Gastrocnemius medialis (tissue), 4 donors: ENCODE results near the gene ARFGEF3.

ENCODE experiments used
- POLR2A ChIP-seq, 2 donors: fragments of 450-650 bp; IDR thresholded peaks; one replicate each; pipeline ENCODE4 v1.6.1; 2017; ENCODE audit warnings: antibody characterized with exemption in 2 of 2, mild to moderate bottlenecking in 2 of 2, moderate library complexity in 2 of 2
- TF ChIP-seq, protein P1 (sequence below), 5 experiments: fragments of 450-650 bp in 3 of 5; fragments of 200-600 bp in 2 of 5; sonication (generic) in 2 of 5; IDR thresholded peaks in 4 of 5; conservative IDR thresholded peaks in 1 of 5; 1 replicate in 4 of 5; 2 replicates in 1 of 5; pipeline ENCODE4 v1.5.1; 2016 to 2019; ENCODE audit warnings: antibody characterized with exemption in 5 of 5, mild to moderate bottlenecking in 3 of 5, moderate library complexity in 3 of 5

DNA sequence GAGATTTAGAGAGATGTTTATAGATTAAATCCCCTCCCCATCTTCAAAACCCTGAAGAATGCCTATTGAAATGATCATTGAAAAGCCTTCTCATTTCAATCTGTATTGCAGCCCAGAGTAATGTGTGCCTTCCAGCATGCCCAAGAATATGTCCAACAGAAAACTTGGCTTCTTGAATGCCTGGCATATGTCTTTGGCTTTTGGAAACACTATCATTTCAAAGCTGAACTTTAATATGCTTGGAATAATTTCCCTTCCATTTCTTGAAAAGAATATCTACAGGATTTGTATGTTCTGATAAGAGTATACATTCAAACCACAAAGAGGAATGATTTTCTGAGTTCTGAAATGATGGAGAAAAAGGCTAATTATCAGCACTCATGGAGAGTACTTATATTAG lies 68.5 kb downstream of the ARFGEF3 start:
- TF ChIP-seq, protein P1, sequence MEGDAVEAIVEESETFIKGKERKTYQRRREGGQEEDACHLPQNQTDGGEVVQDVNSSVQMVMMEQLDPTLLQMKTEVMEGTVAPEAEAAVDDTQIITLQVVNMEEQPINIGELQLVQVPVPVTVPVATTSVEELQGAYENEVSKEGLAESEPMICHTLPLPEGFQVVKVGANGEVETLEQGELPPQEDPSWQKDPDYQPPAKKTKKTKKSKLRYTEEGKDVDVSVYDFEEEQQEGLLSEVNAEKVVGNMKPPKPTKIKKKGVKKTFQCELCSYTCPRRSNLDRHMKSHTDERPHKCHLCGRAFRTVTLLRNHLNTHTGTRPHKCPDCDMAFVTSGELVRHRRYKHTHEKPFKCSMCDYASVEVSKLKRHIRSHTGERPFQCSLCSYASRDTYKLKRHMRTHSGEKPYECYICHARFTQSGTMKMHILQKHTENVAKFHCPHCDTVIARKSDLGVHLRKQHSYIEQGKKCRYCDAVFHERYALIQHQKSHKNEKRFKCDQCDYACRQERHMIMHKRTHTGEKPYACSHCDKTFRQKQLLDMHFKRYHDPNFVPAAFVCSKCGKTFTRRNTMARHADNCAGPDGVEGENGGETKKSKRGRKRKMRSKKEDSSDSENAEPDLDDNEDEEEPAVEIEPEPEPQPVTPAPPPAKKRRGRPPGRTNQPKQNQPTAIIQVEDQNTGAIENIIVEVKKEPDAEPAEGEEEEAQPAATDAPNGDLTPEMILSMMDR (IDR thresholded peaks at IDR 0.05 in 4 of 5, conservative IDR thresholded peaks at IDR 0.05 in 1 of 5): no peak
- TF ChIP-seq POLR2A (IDR thresholded peaks at IDR 0.05): no peak
